HG02623 (cell line): ENCODE measurements around the gene KRT9.
"Not testable (repeated sequence)": the region's sequence is repeated elsewhere in the genome, so short reads cannot be mapped to it uniquely, and the experiment has no call there.

Experiments used
- ATAC-seq: cut with Tn5 transposase; IDR thresholded peaks from one replicate; pipeline ENCODE4 v1.9.1; 2021; ENCODE audit warnings: moderate library complexity; ENCODE audit not compliant: unreplicated experiment

KRT9 gene, protein sequence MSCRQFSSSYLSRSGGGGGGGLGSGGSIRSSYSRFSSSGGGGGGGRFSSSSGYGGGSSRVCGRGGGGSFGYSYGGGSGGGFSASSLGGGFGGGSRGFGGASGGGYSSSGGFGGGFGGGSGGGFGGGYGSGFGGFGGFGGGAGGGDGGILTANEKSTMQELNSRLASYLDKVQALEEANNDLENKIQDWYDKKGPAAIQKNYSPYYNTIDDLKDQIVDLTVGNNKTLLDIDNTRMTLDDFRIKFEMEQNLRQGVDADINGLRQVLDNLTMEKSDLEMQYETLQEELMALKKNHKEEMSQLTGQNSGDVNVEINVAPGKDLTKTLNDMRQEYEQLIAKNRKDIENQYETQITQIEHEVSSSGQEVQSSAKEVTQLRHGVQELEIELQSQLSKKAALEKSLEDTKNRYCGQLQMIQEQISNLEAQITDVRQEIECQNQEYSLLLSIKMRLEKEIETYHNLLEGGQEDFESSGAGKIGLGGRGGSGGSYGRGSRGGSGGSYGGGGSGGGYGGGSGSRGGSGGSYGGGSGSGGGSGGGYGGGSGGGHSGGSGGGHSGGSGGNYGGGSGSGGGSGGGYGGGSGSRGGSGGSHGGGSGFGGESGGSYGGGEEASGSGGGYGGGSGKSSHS

DNA sequence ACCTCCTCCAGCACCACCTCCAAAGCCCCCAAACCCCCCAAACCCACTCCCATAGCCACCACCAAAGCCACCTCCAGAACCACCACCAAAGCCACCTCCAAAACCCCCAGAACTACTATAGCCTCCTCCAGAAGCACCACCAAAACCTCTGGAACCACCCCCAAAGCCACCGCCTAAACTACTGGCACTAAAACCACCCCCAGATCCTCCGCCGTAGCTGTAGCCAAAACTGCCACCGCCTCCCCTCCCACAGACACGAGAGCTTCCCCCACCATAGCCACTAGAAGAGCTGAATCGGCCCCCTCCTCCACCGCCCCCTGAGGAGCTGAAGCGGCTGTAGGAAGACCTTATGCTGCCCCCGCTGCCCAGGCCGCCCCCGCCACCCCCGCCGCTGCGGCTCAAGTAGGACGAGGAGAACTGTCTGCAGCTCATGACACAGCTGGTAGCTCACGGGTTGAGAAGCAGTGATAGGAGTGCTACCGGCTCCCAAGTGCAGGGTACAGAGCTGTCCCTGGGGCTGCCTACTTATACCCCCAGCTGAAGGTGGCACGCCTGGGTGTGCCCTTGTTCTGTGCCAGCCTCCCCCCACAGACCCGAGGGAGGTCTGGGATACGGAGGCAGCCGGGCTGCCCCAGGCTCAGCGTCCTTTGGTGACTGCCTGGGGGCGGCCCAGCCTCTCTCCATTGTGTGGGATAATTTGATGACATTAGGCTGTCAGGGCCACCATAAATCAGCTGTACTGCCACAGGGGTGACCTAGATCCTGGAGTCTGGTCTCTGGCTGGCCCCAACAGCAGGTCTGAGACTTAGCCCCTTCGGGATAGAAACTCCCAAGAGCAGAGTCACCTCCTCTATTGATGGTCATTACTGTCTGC, at the start of gene KRT9:
Gene KRT9 (minus strand): TSS at position 499 of the 874 bp plus-strand sequence. CDS start 67 bp downstream, at position 432.
- ATAC-seq, result no peak

DNA sequence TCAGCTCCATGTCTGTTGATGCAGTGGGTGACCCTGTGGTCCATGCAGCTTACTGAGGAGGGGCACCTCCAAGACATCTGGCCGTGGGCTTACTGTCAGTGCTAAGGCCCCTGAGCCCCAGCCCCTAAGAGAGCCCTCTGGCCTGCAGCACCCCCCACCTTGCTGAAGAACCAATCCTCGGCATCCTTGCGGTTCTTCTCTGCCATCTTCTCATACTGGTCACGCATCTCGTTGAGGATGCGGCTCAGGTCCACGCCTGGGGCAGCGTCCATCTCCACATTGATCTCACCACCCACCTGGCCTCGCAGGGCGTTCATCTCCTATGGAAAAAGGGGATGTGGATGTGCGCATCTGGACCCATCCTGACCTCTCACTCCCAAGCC, 49.6 kb upstream of the KRT9 start:
- ATAC-seq, result not testable (repeated sequence)

DNA sequence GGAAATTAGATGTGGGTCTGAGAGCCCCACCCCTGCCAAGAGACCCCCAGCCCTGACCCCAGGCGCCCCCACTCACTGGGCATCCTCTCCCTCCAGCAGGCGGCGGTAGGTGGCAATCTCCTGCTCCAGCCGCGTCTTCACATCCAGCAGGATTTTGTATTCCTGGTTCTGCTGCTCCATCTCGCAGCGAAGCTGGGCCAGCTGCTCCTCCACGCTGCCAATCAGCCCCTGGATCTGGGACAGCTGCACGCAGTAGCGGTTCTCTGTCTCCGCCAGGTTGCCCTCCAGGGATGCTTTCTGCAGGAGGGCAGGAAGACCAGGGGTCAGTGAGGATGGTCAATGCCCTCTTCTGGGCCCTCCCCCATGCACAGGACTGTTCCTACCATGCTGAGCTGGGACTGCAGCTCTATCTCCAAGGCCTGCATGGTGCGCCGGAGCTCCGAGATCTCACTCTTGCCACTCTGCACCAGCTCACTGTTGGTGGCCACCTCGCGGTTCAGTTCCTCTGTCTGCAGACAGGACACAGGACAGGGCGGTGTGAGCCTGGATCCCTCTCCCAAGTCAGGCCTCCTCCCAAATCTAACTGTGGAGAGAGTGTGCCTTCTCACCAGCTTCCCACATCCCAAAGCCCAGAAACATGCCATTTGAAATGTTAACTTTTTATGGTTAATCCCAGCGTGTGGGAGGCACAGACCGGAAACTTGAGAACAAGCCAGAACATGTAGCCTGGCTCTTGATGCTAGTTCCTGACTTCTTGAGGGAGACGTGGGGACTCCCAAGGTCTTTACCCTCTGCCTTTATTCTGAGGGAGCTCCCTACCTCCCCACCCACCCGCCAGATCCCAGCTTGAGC, 49.0 kb upstream of the KRT9 start:
- no peak for ATAC-seq

DNA sequence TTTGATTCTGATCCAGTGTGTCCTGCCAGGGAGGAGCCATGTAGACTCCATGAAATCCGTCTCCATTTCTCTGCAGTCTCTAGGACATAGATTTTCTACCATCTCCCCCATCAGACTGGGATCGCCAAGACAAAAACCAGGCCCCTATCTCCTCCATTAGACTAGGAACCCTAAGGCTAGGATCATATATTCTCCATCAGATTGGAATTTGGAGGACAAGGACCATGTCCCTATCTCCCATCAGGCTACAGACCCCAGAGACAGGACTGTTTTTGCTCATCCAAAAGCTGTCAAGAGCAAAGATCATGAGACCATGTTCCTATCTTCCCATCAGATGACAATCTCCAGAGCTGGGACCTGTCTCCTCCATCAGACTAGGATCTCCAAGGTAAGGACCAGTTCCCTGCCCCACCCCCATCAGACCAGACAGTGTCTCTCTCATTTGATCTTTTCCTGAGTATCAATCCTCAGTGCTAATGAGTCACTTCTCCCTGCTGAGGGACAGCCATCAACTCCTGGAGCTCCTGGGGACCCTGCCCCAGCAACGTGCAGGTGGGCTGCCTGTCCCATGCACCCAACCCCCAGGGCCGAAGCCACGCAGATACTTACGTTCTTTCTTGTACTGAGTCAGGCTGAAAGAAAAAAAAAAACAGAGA, 48.2 kb upstream of the KRT9 start:
- not testable (repeated sequence) for ATAC-seq

DNA sequence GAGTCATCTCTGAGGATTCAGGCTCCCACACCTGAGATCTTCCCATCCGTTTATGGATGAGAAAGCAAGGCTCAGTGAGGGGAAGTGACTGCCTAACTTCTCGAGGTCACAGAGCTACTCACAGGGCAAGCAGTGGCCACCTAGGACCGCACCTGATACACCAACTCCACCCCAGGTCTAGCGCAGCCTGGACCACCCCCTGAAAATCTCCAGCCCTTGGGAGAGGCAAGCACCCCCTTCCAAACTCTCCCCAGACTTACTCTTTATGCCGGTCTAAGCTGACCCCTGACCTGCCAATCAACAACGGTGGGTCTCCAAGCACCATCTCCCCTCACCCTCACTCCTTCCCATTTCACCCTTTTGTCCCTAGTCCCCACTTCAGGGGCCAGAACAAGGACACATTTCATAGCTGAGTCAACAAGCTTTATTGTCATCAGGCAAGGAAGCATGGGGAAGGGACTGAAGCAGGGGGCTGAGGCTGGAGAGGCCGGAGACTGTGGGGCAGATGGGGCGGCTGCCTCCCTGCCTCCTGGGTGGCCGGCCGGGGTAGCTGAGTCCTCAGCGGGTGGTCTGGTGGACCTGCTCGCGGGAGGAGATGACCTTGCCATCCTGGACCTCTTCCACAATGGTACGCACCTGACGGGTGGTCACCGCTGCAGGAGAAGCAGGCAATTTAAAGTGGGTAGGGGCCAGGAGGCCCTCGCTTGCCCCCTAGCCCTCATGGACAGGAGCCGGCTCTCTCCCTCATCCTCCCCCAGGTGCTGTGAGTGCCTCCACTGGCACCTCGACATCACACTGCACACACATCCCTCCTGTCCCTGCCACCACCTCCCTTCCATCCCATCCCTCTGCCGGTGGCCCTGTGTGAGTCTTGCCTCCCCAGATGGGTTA, 47.4 kb upstream of the KRT9 start:
- ATAC-seq, result no peak

DNA sequence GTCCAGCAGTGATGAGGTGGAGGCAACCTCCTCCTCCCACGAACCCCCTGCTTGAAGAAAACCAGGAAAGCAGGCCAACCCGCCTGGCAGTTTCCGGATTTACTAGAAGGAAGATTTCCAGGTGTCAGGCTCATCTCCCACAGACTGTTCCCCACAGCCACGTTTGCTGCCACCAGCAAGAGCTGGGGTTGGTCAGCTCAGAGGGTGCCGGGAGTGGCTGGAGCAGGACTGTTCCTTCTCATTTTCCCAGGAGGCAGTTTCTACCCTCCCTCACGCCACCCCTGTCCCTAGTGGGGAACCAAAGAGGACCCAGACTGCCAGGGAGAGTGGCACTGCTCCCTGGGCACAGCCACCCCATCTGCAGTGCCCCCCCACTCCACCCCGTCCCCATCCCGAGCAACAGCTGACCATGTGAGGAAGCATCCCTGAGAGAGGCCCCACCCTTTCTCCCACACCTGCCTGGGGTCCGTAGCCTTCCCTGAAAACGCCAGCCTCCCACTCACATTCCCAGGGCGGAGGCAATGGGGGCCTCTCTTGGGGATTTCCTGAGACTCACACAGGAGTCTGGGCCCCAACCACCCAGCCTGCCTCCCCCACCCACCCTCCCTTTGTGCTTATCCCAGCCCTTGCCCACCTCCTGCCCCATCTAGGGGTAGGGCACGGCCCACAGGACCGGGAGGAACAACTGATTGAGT, 46.6 kb upstream of the KRT9 start:
- no peak for ATAC-seq

DNA sequence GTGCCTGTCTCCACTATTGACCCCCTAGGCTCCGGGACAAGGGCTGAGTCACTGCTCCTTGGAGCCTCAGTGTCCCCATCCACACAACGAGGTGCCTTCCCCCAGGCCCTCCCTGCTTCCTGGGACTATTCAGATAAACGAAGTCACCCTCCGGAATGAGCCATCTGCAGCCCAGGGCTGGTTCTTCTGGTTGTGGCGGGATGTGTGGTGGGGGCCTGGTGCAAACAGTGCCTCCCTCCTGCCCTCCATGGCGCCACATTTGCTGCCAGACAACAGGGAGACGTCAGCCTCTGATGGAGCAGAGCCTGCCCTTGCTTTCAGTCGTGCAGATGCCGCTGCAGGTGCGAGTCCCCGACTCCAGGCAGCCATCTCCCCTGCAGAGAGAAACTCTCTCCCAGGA, 45.8 kb upstream of the KRT9 start:
- ATAC-seq, result no peak

DNA sequence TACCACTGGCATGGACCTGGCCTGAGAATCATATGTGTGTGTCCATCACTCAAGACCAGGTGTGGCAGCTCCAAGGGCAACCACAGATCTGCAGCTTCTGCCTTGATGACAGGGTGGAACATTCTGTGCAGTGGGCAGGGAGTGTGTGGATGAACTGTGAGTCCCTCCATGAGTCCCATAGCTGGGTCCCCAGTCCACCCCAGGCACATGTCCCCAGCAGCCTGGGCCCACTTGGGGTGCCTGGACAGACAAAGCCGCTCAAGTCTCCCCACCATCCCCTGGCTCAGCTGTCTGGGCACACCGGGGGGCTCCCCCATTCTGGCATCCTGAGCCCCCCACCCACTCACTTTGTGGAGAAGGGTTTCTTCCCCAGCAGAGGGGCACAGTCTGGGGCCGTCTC, 45.3 kb upstream of the KRT9 start:
- no peak for ATAC-seq

DNA sequence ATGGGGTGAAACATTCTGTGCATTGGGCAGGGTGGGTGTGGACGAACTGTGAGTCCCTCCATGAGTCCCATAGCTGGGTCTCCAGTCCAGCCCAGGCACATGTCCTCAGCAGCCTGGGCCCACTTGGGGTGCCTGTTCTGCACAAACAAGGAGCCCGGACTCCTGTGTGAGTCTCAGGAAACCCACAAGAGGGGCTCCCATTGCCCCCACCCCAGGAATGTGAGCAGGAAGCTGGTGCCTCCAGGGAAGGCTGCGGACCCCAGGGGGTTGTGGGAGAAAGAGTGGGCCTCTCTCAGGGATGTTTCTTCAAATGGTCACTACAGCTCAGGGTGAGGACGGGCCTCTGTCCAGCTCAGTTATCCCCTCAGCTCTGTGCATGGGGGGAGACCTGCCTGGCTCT, 44.6 kb upstream of the KRT9 start:
- ATAC-seq, result not testable (repeated sequence)

DNA sequence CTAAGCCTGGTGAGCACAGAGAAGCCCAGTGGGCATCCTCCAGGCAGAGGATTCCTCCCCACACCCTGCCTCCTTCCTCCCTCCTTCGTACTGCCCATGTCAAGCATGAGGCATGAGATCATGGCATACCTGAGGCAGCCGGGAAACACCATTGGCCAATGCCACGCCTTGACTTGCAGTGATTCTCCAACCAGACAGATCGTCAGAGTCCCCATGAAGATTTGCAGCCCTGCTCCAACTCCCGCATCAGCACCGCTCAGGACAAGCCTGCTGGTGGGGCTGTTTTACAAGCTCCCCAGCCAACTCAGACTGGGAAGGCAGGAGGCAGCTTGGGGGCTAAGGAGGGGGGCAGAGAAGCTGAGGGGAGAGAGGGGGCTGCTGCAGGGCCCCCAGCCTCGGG, 43.6 kb upstream of the KRT9 start:
- ATAC-seq, result no peak

DNA sequence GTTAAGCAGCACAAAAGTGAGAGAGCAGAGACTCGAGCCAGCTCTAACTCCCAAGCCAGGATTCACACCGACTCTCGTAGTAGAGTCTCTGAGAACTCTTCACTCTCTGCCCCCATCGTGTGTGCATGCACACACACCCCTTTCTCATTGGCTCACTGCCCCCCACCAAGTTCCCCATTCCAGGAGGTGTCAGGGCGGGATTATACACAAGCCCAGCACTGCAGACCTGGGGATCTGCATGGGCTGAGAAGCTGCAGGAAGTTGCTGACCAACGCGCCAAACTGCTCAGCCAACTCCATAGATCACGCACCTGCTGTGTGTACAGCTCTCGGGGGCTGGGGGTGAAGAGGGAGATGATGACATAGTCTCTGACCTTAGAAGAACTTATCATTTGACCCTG, 42.9 kb upstream of the KRT9 start:
- not testable (repeated sequence) for ATAC-seq

DNA sequence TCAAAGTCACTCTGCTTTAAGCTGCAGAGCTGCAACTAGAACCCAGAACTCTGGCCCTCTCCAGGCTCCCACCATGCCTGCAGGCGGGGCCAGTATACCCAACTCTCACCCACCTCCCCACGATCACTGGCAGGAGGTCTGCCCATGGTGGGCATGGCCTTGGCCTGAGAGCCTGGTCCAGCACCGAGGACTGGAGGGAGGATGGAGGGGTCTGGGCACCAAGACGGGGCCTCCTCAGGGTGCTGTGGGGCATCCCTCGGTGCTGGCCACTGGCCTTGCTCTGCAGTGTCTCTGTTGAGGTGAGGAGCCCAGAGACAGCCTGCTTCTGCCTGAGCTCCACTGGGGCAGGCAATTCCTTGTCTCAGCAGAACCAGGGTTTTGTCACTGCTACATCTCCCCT, 42.2 kb upstream of the KRT9 start:
- no peak for ATAC-seq

DNA sequence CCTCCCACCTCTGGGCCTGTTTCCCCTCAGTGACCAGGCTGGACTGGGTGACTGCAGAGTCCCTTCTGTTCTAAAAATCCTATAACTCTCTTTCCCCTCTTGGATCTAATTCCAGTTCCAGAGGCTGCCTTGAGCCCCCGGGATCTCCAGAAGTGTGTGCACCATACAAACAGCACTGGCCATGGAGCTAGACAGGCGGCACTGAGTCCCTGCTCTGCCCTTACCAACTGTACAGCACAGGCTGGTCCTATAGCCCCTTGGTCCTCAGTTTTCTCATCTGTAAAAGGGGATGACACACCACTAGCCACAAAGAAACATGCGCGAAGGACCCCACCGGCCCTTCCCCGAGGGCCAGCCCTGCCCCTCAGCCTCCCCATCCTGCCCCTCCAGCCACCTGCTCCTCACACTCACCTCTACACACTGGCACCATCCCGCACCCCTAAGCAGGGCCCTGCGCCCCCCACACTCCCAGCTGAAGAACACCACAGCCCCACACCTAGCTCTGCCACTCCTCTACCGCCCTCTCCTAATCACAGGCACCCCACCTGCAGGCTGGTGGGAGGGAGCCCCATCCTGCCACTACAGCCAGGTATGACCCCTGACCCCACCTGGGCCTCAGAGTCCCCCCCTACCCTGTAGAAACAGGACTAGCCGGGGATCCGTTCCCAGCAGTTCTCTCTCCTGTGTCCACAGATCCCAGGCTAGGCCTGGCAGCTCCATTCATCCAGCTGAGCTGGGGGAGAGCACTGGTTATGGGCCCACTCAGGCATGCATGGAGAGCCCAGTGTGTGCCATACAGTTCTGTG, 41.6 kb upstream of the KRT9 start:
- ATAC-seq, result no peak

DNA sequence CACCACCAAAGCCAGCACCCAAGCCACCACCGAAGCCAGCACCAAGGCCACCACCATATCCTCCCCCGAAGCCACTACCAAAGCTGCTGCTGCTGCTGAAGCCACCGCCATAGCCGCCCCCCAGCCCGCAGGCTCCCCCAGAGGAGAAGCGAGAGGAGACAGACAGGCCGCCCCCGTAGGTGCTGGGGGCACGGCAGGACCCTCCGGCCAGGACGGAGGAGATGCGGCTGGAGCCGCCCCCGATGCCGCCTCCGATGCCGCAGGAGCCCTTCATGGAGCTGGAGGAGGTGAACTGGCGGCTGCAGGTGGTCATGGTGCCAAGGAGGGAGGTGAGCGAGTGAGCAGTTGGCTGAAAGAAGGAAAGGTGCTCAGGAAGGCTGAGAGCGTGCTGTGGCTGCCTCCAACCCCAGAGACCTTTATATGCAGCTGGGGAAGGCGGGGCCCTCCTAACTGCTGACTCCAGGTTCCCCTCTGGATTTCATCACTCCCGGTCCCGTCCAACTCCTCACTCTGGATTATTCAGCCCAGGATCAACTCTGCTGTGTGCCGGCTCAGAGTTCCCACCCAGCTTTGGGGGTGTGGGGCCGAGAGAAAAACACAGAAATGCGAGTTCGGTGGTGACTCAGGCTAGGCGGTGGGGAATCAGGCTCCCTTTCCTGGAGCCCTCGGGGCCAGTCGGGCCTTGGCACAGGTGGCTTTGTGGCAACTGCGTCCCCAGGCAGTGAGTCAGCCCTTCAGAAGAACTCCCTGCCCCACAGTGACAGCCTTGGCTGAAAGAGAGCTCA, 40.7 kb upstream of the KRT9 start, which contains the start of gene KRT16:
Gene KRT16 (minus strand): TSS at position 392 of the 785 bp plus-strand sequence. CDS start 79 bp downstream, at position 313.
- not testable (repeated sequence) for ATAC-seq

DNA sequence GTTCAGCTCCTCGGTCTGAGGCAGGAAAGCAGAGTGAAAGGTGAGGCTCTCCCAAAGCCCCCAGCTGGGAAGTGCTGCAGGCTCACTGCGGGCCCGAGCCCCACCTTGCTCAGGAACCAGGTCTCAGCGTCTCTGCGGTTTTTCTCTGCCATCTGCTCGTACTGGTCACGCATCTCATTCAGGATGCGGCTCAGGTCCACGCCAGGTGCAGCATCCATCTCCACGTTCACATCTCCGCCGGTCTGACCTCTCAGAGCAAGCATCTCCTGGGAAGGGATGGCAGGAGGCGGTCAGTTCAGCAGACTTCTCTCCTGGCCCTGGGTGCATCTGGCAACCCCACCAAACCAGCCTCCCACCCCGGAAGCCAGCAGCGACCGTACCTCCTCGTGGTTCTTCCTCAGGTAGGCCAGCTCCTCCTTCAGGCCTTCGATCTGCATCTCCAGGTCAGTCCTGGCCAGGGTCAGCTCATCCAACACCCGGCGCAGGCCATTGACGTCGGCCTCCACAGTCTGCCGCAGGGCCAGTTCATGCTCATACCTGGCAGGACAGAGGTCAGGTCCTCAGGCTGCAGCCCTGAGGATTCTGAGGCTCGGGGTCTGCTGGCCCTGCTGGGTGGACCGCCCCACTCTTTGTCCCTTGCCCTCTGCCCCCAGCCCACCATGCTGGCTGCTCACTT, 39.2 kb upstream of the KRT9 start:
- no peak for ATAC-seq

DNA sequence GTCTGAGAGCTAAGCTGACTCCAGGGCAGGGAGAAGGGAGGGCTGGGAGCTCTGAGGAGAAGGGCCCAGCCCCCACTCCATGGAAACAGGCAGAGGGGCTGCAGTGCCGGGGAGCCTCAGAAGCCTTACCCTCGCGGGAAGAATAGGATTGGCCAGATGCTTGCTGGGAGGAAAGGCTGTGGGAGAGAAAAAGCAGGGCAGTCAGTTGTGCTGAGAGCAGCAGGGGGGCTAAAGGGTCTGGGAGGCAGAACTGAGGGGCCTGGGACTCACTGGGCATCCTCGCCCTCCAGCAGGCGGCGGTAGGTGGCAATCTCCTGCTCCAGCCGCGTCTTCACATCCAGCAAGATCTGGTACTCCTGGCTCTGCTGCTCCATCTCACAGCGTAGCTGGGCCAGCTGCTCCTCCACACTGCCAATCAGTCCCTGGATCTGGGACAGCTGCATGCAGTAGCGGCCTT, 38.2 kb upstream of the KRT9 start:
- ATAC-seq, result not testable (repeated sequence)
